Stomach smooth muscle (tissue), 2 donors: Measurements from ENCODE around the gene MAGEC2.

Experiments
- H3K27ac ChIP-seq: one replicate; pipeline ENCODE4 v1.7.0; 2013; ENCODE audit warnings: mild to moderate bottlenecking, low read length, inconsistent platforms
- H3K27me3 ChIP-seq, 2 donors: one replicate each; pipeline ENCODE4 v1.7.0; 2013; ENCODE audit warnings: low read length in 2 of 2; ENCODE audit not compliant: insufficient read depth in 2 of 2, control insufficient read depth in 1 of 2
- H3K36me3 ChIP-seq, 2 donors: one replicate each; pipeline ENCODE4 v1.7.0; 2013; ENCODE audit warnings: low read length in 2 of 2; ENCODE audit not compliant: control insufficient read depth in 2 of 2, insufficient read depth in 2 of 2
- H3K4me1 ChIP-seq: one replicate; pipeline ENCODE4 v1.7.0; 2013; ENCODE audit warnings: low read length; ENCODE audit not compliant: control insufficient read depth, insufficient read depth
- H3K4me3 ChIP-seq, 2 donors: one replicate each; pipeline ENCODE4 v1.7.0; 2013; ENCODE audit warnings: low read length in 2 of 2
- H3K9ac ChIP-seq, 2 donors: one replicate each; pipeline ENCODE4 v1.7.0; 2013; ENCODE audit warnings: low read length in 2 of 2, mild to moderate bottlenecking in 1 of 2
- H3K9me3 ChIP-seq, 2 donors: one replicate each; pipeline ENCODE4 v1.7.0; 2013; ENCODE audit warnings: low read length in 2 of 2; ENCODE audit not compliant: control insufficient read depth in 2 of 2
- donor health status: healthy.
- donor health status: Pancreatic carcinoma.

Gene MAGEC2

DNA sequence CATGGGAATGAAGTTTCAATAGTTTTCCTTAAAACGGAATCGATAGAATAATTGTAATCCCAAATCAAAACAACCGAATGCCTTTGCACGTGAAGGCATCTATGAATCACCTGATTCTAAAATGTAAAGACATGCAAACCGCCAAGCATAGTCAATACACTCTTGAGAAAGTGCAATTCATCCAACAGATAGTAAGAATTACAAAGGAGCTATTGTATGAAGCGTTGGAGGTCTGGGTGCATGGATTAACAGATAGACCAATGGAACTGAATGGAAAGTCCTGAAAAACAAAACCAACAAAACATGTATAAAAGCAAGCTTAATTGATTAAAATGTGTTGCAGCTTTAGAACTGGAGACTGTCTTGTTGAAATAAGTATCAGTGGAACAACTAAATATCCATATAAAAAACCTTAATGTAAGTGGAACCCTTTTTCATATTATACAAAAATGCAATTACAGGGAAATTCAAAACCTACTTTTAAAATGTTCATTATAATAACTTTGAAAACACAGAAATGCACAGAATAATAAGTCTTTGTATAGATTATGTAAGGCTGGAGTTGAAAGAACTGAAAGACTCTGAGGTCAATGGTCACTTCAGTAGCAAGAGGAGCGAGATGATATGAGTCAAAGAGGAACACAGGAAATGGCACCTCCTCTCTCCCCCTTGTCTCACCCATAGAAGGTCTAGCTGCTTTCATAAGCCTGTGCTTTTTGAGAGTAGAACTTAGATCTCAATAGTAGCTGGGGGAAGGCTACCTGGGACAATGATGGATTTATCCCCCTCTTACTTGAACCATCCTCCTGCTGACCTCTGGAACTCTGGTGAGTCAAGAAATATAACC, 20.1 kb downstream of the MAGEC2 start:
- no peaks in the 10 kb centered on the region for H3K4me1 ChIP-seq
- H3K9me3 ChIP-seq: peaks cover 0 to 4% of the 10 kb centered on the region in 2 donors
- H3K27me3 ChIP-seq: no peaks in the 10 kb centered on the region
- H3K4me3 ChIP-seq: no peak overlapping the region
- no peaks in the 10 kb centered on the region for H3K36me3 ChIP-seq
- no peak overlapping the region for H3K27ac ChIP-seq
- no peak overlapping the region for H3K9ac ChIP-seq

DNA sequence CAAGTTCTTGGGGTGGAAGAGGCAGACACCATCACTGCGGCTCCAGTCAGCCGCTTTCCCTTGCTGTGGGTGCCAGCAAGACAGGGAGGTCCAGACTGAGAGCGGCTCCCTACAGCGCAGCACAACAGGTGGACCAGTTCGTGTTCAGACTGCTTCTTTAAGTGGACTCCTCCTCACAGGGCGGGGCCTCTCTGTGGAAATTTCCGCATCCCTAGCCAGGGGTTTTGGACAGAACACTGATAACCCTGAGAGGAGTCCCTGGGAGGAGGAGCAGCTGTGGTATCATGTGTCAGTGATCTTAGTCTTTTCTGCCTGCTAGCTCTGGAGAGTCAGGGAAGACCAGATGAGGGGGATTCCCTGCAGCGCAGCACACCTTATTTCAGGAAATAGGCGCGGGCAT, 48.5 kb downstream of the MAGEC2 start:
- no peaks in the 10 kb centered on the region for H3K4me1 ChIP-seq
- peaks cover 0 to 4% of the 10 kb centered on the region in 2 donors for H3K27me3 ChIP-seq
- H3K36me3 ChIP-seq: no peaks in the 10 kb centered on the region
- H3K4me3 ChIP-seq: no peak overlapping the region
- H3K27ac ChIP-seq: no peak overlapping the region
- H3K9ac ChIP-seq: no peak overlapping the region
- no peaks in the 10 kb centered on the region for H3K9me3 ChIP-seq
